Activated B cell treated with CpG ODN at 0.5 μM for 24 hours (primary cell): Measurements from ENCODE around the gene CCDC92B. TPM values are rescaled to one million over a fixed set of nuclear protein-coding genes. Genes with fewer than 3 reads are reported as not detected.

Experiments used
- ATAC-seq: fragments of 200-7000 bp; cut with Tn5 transposase; one replicate; pipeline ENCODE4 v1.10.0; 2021; ENCODE audit warnings: low read depth, mild to moderate bottlenecking, moderate library complexity
- CTCF ChIA-PET: fragments of 350-600 bp; sonication (Branson Sonifier 250); formaldehyde crosslinking; loops from one replicate; lab custom pipeline; 2021; ENCODE audit warnings: antibody characterized with exemption; lab: Charles Lee
- POLR2A ChIA-PET: fragments of 350-600 bp; sonication (Branson Sonifier 250); formaldehyde crosslinking; loops from one replicate; lab custom pipeline; 2021; ENCODE audit warnings: antibody characterized with exemption; lab: Charles Lee
- DNase-seq: peaks from one replicate; pipeline ENCODE4 v3.0.0; 2022
- H3K27ac Mint-ChIP-seq: one replicate; pipeline ENCODE4 v1.8.0; 2020; ENCODE audit warnings: mixed read lengths
- H3K27me3 Mint-ChIP-seq: one replicate; pipeline ENCODE4 v1.8.0; 2021; ENCODE audit warnings: mixed read lengths
- H3K36me3 Mint-ChIP-seq: one replicate; pipeline ENCODE4 v1.8.0; 2021; ENCODE audit warnings: low read depth, mixed read lengths
- H3K4me1 Mint-ChIP-seq: one replicate; pipeline ENCODE4 v1.8.0; 2021; ENCODE audit warnings: mixed read lengths
- H3K4me3 Mint-ChIP-seq: one replicate; pipeline ENCODE4 v1.8.0; 2020; ENCODE audit warnings: mild to moderate bottlenecking, mixed read lengths
- H3K9me3 Mint-ChIP-seq: one replicate; pipeline ENCODE4 v1.8.0; 2020; ENCODE audit warnings: mixed read lengths
- intact Hi-C: fragments of 100-400 bp; cut with micrococcal nuclease; formaldehyde crosslinking; loops from one replicate; pipeline ENCODE4 v1.15.1; 2024
- total RNA-seq: library from RNA; stranded (reverse); gene quantifications from 2 replicates; pipeline ENCODE4 v1.2.3, GENCODE V29; 2022
- TF ChIP-seq, protein P1 (sequence below): fragments of 200-600 bp; IDR thresholded peaks from one replicate; pipeline ENCODE4 v1.8.0; 2022; ENCODE audit warnings: antibody characterized with exemption, mild to moderate bottlenecking

CCDC92B gene
- not detected in 2 replicates for total RNA-seq

DNA sequence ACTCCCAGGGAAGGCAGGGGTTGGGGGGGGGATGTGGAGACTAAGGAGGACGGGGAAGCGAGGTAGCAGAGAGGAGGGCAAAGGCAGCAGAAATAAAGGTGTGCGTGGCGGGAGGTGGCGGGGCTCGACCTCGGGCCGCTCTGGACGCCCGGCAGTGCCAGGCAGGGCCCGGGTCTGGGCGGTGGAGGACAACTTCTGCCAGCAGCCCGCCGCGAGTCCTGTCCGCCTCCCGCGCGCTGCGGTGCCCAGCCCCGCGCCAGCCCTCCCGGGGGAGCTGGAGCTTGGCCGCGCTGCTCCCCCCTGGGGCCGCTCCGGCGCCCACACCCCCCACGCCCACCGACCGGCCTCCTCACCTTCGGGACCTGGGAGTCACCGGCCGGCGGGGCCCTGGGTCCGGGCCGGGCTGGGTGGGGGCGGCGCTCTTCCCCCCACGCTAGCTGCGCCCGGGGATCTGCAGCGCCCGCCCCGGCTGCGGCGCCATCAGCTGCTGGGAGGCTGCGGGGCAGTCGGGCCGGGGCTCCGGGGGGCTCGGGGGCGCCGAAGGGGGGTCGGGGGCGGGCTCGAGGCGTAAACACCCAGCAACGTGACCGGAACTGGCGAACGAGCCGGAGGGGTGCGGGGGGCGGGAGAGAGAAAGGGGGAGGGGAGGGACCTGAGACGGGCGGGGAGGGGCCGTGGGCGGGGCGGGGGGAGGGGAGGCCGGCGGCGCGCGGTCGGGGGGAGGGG, at the start of gene CCDC92B:
TSS of gene CCDC92B (minus strand) at position 595 of the 726 bp plus-strand sequence. CDS start 14,507 bp downstream, outside the sequence.
- DNase-seq (no peak), ATAC-seq (no peak)
- peaks cover 2% of the 10 kb centered on the region for H3K4me1 Mint-ChIP-seq
- POLR2A ChIA-PET = no interaction called here
- H3K36me3 Mint-ChIP-seq = no peaks in the 10 kb centered on the region
- intact Hi-C loops = no loop called here
- H3K4me3 Mint-ChIP-seq = no peak within 1 kb of the TSS
- no peaks in the 10 kb centered on the region for H3K9me3 Mint-ChIP-seq
- CTCF ChIA-PET = no interaction called here
- no peak within 1 kb of the TSS for H3K27ac Mint-ChIP-seq
- H3K27me3 Mint-ChIP-seq = peaks cover 46% of the 10 kb centered on the region
- TF ChIP-seq, protein P1, sequence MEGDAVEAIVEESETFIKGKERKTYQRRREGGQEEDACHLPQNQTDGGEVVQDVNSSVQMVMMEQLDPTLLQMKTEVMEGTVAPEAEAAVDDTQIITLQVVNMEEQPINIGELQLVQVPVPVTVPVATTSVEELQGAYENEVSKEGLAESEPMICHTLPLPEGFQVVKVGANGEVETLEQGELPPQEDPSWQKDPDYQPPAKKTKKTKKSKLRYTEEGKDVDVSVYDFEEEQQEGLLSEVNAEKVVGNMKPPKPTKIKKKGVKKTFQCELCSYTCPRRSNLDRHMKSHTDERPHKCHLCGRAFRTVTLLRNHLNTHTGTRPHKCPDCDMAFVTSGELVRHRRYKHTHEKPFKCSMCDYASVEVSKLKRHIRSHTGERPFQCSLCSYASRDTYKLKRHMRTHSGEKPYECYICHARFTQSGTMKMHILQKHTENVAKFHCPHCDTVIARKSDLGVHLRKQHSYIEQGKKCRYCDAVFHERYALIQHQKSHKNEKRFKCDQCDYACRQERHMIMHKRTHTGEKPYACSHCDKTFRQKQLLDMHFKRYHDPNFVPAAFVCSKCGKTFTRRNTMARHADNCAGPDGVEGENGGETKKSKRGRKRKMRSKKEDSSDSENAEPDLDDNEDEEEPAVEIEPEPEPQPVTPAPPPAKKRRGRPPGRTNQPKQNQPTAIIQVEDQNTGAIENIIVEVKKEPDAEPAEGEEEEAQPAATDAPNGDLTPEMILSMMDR = no peak

DNA sequence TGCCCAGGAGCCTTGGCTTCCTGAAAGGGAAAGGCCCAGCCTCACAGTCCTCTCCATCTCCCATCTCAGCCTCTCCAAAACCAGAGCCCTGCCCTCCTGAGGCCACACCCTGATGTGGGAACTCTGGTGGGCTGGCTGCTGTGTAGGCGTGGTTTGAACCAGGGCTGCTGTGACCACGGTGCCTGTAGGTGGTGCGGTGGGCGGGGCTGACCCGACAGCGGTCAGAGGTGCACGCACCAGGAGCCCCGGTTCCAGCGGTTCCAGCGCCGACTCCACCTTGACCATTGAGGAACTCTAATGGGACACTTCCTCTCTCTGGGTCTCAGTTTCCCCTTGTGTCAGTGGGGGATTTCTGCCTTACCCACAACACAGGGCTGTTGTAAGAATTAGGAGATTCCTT, 49.2 kb upstream of the CCDC92B start:
- peaks cover 27% of the 10 kb centered on the region for H3K36me3 Mint-ChIP-seq
- peaks cover 54% of the 10 kb centered on the region for H3K4me1 Mint-ChIP-seq
- H3K27me3 Mint-ChIP-seq = no peaks in the 10 kb centered on the region
- intact Hi-C loops = no loop called here
- DNase-seq = no peak
- no peak overlapping the region for H3K27ac Mint-ChIP-seq
- POLR2A ChIA-PET = no interaction called here
- CTCF ChIA-PET = no interaction called here
- no peaks in the 10 kb centered on the region for H3K9me3 Mint-ChIP-seq
- ATAC-seq = no peak
- TF ChIP-seq, protein P1 = no peak
- H3K4me3 Mint-ChIP-seq = no peak overlapping the region

DNA sequence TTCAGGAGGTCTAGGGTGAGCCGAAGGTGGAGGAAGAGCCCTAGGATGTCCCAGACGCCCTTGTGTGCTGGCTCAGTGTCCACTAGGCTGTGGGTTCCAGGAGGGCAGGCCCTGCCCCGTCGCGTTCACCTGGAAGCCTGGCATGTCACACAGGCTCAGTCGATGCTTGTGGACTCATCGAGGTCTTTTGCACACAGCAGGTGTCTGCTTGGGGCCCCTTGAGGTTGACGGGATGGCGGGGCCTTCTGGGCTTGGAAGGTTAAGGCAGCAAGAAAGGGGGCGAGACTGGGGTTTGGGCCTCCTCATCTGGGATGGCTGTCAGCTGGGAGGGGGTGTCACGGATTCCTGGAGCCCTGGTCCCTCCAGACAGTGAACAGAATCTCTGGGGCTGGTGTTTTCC, 48.7 kb upstream of the CCDC92B start:
- DNase-seq = no peak
- ChIA-PET POLR2A (no interaction called here), CTCF (interaction anchor here (1.6 kb wide), 1 partner anchor 12 kb away, joined by 9 read pairs; no protein-coding TSS in a partner anchor)
- Mint-ChIP-seq H3K4me1 (peaks cover 59% of the 10 kb centered on the region), H3K27me3 (no peaks in the 10 kb centered on the region), H3K9me3 (no peaks in the 10 kb centered on the region), H3K4me3 (no peak overlapping the region), H3K36me3 (peaks cover 23% of the 10 kb centered on the region), H3K27ac (peak overlapping the region; percentile 26)
- intact Hi-C loops = no loop called here
- ATAC-seq = no peak
- TF ChIP-seq, protein P1 = no peak

DNA sequence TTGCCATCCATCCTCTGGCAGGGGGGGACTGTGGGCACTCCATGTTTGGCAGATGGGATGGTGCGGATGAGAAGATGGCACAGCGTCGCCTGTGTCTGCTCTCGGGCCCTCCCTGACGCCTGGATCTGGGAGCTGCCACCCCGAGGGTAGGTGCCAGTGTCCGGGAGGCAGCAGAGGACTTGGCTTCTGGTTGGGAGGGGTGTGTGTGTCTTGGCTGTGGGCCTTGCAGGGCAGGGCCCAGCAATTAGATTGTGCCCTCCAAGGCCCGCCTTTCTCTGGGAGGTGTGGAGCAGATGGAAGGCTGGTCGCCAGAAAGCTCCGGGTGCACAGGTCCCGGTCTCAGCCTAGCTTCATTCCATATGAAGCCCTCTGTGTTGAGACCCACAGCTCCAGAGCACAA, 48.2 kb upstream of the CCDC92B start:
- ChIA-PET CTCF (interaction anchor here (1.6 kb wide), 1 partner anchor 12 kb away, joined by 9 read pairs; no protein-coding TSS in a partner anchor), POLR2A (interaction anchor here (2.0 kb wide), 1 partner anchor 17 kb away, joined by 13 read pairs; no protein-coding TSS in a partner anchor)
- intact Hi-C loops = no loop called here
- Mint-ChIP-seq H3K4me1 (peaks cover 65% of the 10 kb centered on the region), H3K4me3 (peak overlapping the region; percentile 72), H3K9me3 (no peaks in the 10 kb centered on the region), H3K36me3 (peaks cover 18% of the 10 kb centered on the region), H3K27me3 (no peaks in the 10 kb centered on the region), H3K27ac (peak overlapping the region; percentile 26)
- TF ChIP-seq, protein P1 = no peak
- no peak for DNase-seq
- ATAC-seq = no peak

DNA sequence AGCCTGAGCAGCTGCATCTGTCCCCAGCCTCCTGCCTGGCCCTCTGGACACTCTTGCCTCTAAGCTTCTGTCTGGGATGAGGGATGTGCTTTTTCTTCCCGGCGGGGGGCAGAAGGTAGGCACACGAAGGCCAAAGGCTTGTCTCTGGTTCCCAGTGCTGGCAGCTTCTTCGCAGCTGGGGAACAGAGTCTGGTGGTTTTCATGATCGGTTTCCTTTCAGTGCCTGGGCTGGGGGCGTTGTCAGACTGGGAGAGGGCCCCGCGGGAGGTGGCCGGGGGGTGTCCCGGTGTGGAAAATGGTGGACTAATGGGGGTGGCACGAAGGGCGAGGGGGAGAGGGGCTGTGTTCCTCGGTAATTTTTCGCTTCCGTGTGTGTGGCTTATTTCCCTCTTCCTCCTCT, 47.8 kb upstream of the CCDC92B start:
- intact Hi-C loops = no loop called here
- no peaks in the 10 kb centered on the region for H3K27me3 Mint-ChIP-seq
- DNase-seq = no peak

More for the DNA sequence above, 47.8 kb upstream of the CCDC92B start:
- ChIA-PET CTCF (interaction anchor here (1.6 kb wide), 1 partner anchor 11 kb away, joined by 9 read pairs; no protein-coding TSS in a partner anchor), POLR2A (interaction anchor here (2.0 kb wide), 1 partner anchor 17 kb away, joined by 13 read pairs; no protein-coding TSS in a partner anchor)
- Mint-ChIP-seq H3K4me1 (peaks cover 69% of the 10 kb centered on the region), H3K36me3 (peaks cover 15% of the 10 kb centered on the region), H3K4me3 (peak overlapping the region; percentile 72), H3K27ac (no peak overlapping the region), H3K9me3 (no peaks in the 10 kb centered on the region)
- ATAC-seq = no peak
- TF ChIP-seq, protein P1 = no peak
